Common myeloid progenitor, CD34-positive (primary cell): ENCODE data around the gene POLR2L.
A peak's percentile ranks its signal among the peaks of the same experiment; 100 is the strongest.

Experiments
- CTCF ChIA-PET: fragments of 350-600 bp; sonication (Branson Sonifier 250); formaldehyde crosslinking; loops from one replicate; lab custom pipeline; 2021; ENCODE audit warnings: antibody characterized with exemption; lab: Charles Lee
- POLR2A ChIA-PET: fragments of 350-600 bp; sonication (Branson Sonifier 250); formaldehyde crosslinking; loops from one replicate; lab custom pipeline; 2021; ENCODE audit warnings: antibody characterized with exemption; lab: Charles Lee
- DNase-seq, 3 donors: peaks; one replicate each; pipeline versions ENCODE4 v3.0.0 to v3.0.0-alpha.2; 2013
- H3K27ac ChIP-seq, 2 experiments: 1 replicate in 1 of 2; 2 replicates in 1 of 2; pipeline ENCODE4 v1.7.0; 2013; ENCODE audit warnings: inconsistent platforms in 2 of 2, low read length in 2 of 2, mild to moderate bottlenecking in 2 of 2, low read depth in 1 of 2, moderate library complexity in 1 of 2; ENCODE audit not compliant: severe bottlenecking in 2 of 2, insufficient read depth in 1 of 2, poor library complexity in 1 of 2
- H3K27me3 ChIP-seq, 5 experiments: replicated peaks in 2 of 5; 1 replicate in 3 of 5; 2 replicates in 2 of 5; pipeline versions ENCODE4 v1.6.1 to v1.7.0; 2013; ENCODE audit warnings: low read length in 4 of 5, mild to moderate bottlenecking in 2 of 5, moderate library complexity in 2 of 5, inconsistent platforms in 1 of 5; ENCODE audit not compliant: insufficient read depth in 5 of 5, control insufficient read depth in 4 of 5
- H3K36me3 ChIP-seq, 4 experiments: 1 replicate in 2 of 4; 2 replicates in 2 of 4; pipeline versions ENCODE4 v1.6.1 to v1.7.0; 2013; ENCODE audit warnings: low read length in 3 of 4, control low read depth in 1 of 4, mild to moderate bottlenecking in 1 of 4; ENCODE audit not compliant: control insufficient read depth in 4 of 4, insufficient read depth in 4 of 4
- H3K4me1 ChIP-seq, 4 experiments: 1 replicate in 3 of 4; 2 replicates in 1 of 4; pipeline versions ENCODE4 v1.6.1 to v1.7.1; 2013; ENCODE audit warnings: low read length in 3 of 4, mild to moderate bottlenecking in 3 of 4, control low read depth in 1 of 4, inconsistent platforms in 1 of 4, moderate library complexity in 1 of 4; ENCODE audit not compliant: control insufficient read depth in 4 of 4, insufficient read depth in 4 of 4; ENCODE audit errors: control extremely low read depth in 1 of 4
- H3K4me3 ChIP-seq, 7 experiments: 1 replicate in 4 of 7; 2 replicates in 3 of 7; pipeline versions ENCODE4 v1.5.1 to v1.7.0; 2013; ENCODE audit warnings: mild to moderate bottlenecking in 7 of 7, low read length in 6 of 7, moderate library complexity in 6 of 7, inconsistent platforms in 2 of 7, low read depth in 2 of 7, control low read depth in 1 of 7; ENCODE audit not compliant: insufficient read depth in 4 of 7, control insufficient read depth in 1 of 7; ENCODE audit errors: extremely low read depth in 1 of 7
- H3K9me3 ChIP-seq, 5 experiments: 1 replicate in 4 of 5; 2 replicates in 1 of 5; pipeline versions ENCODE4 v1.6.1 to v1.7.1; 2013; ENCODE audit warnings: low read length in 4 of 5, mild to moderate bottlenecking in 2 of 5, inconsistent platforms in 1 of 5, low read depth in 1 of 5, moderate library complexity in 1 of 5; ENCODE audit not compliant: control insufficient read depth in 4 of 5, insufficient read depth in 2 of 5; ENCODE audit errors: control extremely low read depth in 1 of 5
- WGBS: methylation state at CpG from one replicate; pipeline ENCODE4 v1.1.5; 2013; ENCODE audit not compliant: insufficient coverage; 5-methylcytosine and 5-hydroxymethylcytosine counted together

POLR2L gene

GRCh38 chr11:800473-800872 is 41.9 kb downstream of the POLR2L start:
- 97% methylated on average over 18 of the region's 30 CpGs for WGBS
- peaks cover 0 to 40% (median 19%) of the 10 kb centered on the region in 4 experiments for H3K36me3 ChIP-seq
- H3K9me3 ChIP-seq = no peaks in the 10 kb centered on the region
- no peaks in the 10 kb centered on the region for H3K27me3 ChIP-seq
- H3K4me3 ChIP-seq = no peak overlapping the region
- H3K27ac ChIP-seq = no peak overlapping the region
- POLR2A ChIA-PET = no interaction called here
- CTCF ChIA-PET = interaction anchor here (0.8 to 1.7 kb wide), 2 partner anchors 17 to 23 kb away, joined by 3 to 5 read pairs; partner anchors contain the start of gene GATD1
- H3K4me1 ChIP-seq = peaks cover 4 to 47% (median 43%) of the 10 kb centered on the region in 4 experiments
- no peak for DNase-seq

GRCh38 chr11:799641-800316 is 42.5 kb downstream of the POLR2L start:
- Histone ChIP-seq H3K4me3 (no peak overlapping the region), H3K27ac (no peak overlapping the region), H3K9me3 (no peaks in the 10 kb centered on the region), H3K36me3 (peaks cover 0 to 41% (median 19%) of the 10 kb centered on the region in 4 experiments), H3K4me1 (peaks cover 4 to 50% (median 44%) of the 10 kb centered on the region in 4 experiments), H3K27me3 (no peaks in the 10 kb centered on the region)
- ChIA-PET CTCF (interaction anchor here (1.4 to 1.7 kb wide), 2 partner anchors 17 to 20 kb away, joined by 4 to 5 read pairs; partner anchors contain the start of gene PNPLA2), POLR2A (no interaction called here)
- 98% methylated on average over 29 of the region's 32 CpGs for WGBS
- no peak for DNase-seq

- H3K27me3 ChIP-seq = no peaks in the 10 kb centered on the region
- ChIA-PET POLR2A (no interaction called here), CTCF (interaction anchor here (1.5 to 1.7 kb wide), 2 partner anchors 7 to 19 kb away, joined by 3 to 6 read pairs; no protein-coding TSS in a partner anchor)
- peak within 1 kb of the TSS; percentile 40 to 79 for H3K27ac ChIP-seq
- H3K9me3 ChIP-seq = no peaks in the 10 kb centered on the region
- 2% methylated on average over 50 of the region's 69 CpGs for WGBS
- peaks cover 4 to 34% (median 28%) of the 10 kb centered on the region in 4 experiments for H3K4me1 ChIP-seq
- H3K4me3 ChIP-seq = peak within 1 kb of the TSS; percentile 59 to 96 (median 86)
- peak; percentile 82 to 89 (median 88) for DNase-seq
- peaks cover 4 to 55% (median 28%) of the 10 kb centered on the region in 4 experiments for H3K36me3 ChIP-seq
Measured at GRCh38 chr11:798093-798713, 44.1 kb downstream of the POLR2L start, which contains the start of gene SLC25A22. Gene SLC25A22, minus strand, starts transcription at chr11:798281. Its CDS starts 3,275 bp downstream, at chr11:795006.

- Histone ChIP-seq H3K36me3 (peaks cover 4 to 54% (median 32%) of the 10 kb centered on the region in 4 experiments), H3K4me1 (peaks cover 4 to 30% (median 26%) of the 10 kb centered on the region in 4 experiments)
- WGBS = 0% methylated on average over 56 of the region's 57 CpGs
Measured at GRCh38 chr11:797296-798092, 44.8 kb downstream of the POLR2L start.

GRCh38 chr11:796565-797295 is 45.6 kb downstream of the POLR2L start:
- H3K4me1 ChIP-seq = peaks cover 4 to 30% (median 26%) of the 10 kb centered on the region in 4 experiments
- CTCF ChIA-PET = interaction anchor here (1.4 to 1.7 kb wide), 3 partner anchors 9 to 18 kb away, joined by 3 to 6 read pairs (median 5); no protein-coding TSS in a partner anchor
- H3K36me3 ChIP-seq = peaks cover 4 to 54% (median 33%) of the 10 kb centered on the region in 4 experiments
- H3K27me3 ChIP-seq = no peaks in the 10 kb centered on the region
- POLR2A ChIA-PET = interaction anchor here (1.8 kb wide), 1 partner anchor 13 kb away, joined by 5 read pairs; the partner anchor contains the start of gene RPLP2
- peak overlapping the region in 1 of 2 experiments; percentile 79 for H3K27ac ChIP-seq
- H3K9me3 ChIP-seq = no peaks in the 10 kb centered on the region
- 32% methylated on average over 14 of the region's 18 CpGs for WGBS
- H3K4me3 ChIP-seq = peak overlapping the region; percentile 59 to 96 (median 86)
- DNase-seq = no peak

More at GRCh38 chr11:797296-798092, 44.8 kb downstream of the POLR2L start:
- POLR2A ChIA-PET = interaction anchor here (1.8 kb wide), 1 partner anchor 12 kb away, joined by 5 read pairs; the partner anchor contains the start of gene RPLP2
- DNase-seq = peak; percentile 58 to 85 (median 79)
- Histone ChIP-seq H3K27me3 (no peaks in the 10 kb centered on the region), H3K9me3 (no peaks in the 10 kb centered on the region), H3K27ac (peak overlapping the region; percentile 40 to 79), H3K4me3 (peak overlapping the region; percentile 59 to 96 (median 86))
- CTCF ChIA-PET = interaction anchor here (1.4 to 1.7 kb wide), 3 partner anchors 8 to 18 kb away, joined by 3 to 6 read pairs (median 5); no protein-coding TSS in a partner anchor
